ENCODE data around the gene PELI2. TPM values are rescaled to one million over a fixed set of nuclear protein-coding genes. Genes with fewer than 3 reads are reported as not detected.

The PELI2 gene
- total RNA-seq, 1 experiment from 2014 or later = 23.5 TPM

GRCh38 chr14:56294128-56294527 lies 175.9 kb downstream of the PELI2 start (continued):
- TF ChIP-seq ZNF219 (CRISPR knock-in tag; IDR thresholded peaks at IDR 0.05; ENCODE audit: borderline replicate concordance) (no peak), ATF6 (CRISPR knock-in tag; IDR thresholded peaks at IDR 0.05) (no peak), JUN (CRISPR knock-in tag; IDR thresholded peaks at IDR 0.05) (no peak), ZNF416 (CRISPR knock-in tag; IDR thresholded peaks at IDR 0.05) (no peak), AFF4 (CRISPR knock-in tag; IDR thresholded peaks at IDR 0.05; ENCODE audit: borderline replicate concordance) (no peak), E2F5 (CRISPR knock-in tag; IDR thresholded peaks at IDR 0.05) (no peak), MXD4 (CRISPR knock-in tag; IDR thresholded peaks at IDR 0.05; ENCODE audit: borderline replicate concordance) (no peak), TCF7 (CRISPR knock-in tag; IDR thresholded peaks at IDR 0.05; ENCODE audit: low read depth) (no peak), ZSCAN18 (CRISPR knock-in tag; IDR thresholded peaks at IDR 0.05) (no peak), TEAD4 (CRISPR knock-in tag; IDR thresholded peaks at IDR 0.05) (no peak)

- Mint-ChIP-seq H3K27me3 (ENCODE audit: low read depth) (no peaks in the 10 kb centered on the region), H3K9me3 (no peaks in the 10 kb centered on the region), H3K36me3 (0 out of 2 replicates have a peak, but pooled peaks cover 3% of the 10 kb centered on the region), H3K27ac (no peak overlapping the region), H3K4me1 (peaks cover 3% of the 10 kb centered on the region), H3K4me3 (no peak overlapping the region)
- ChIA-PET CTCF (no interaction called here), POLR2A (no interaction called here)
- DNase-seq (ENCODE audit: low spot score) (no peak), ATAC-seq (no peak)
- TF ChIP-seq ZNF532 (CRISPR knock-in tag; IDR thresholded peaks at IDR 0.05; ENCODE audit: borderline replicate concordance) = no peak
- TF ChIP-seq SMAD3 (CRISPR knock-in tag; IDR thresholded peaks at IDR 0.05; ENCODE audit: borderline replicate concordance) = no peak
- TF ChIP-seq CREB1 (CRISPR knock-in tag; IDR thresholded peaks at IDR 0.05) = no peak
- TF ChIP-seq ERG (CRISPR knock-in tag; IDR thresholded peaks at IDR 0.05) = no peak
- TF ChIP-seq ATF1 (CRISPR knock-in tag; IDR thresholded peaks at IDR 0.05) = no peak
- TF ChIP-seq ZBTB43 (CRISPR knock-in tag; IDR thresholded peaks at IDR 0.05) = no peak
- TF ChIP-seq ARID4B (CRISPR knock-in tag; IDR thresholded peaks at IDR 0.05; ENCODE audit: borderline replicate concordance) = no peak
Observed at GRCh38 chr14:56295743-56296142, 177.5 kb downstream of the PELI2 start.

Data from WTC11 (cell line).